H9 (cell line): Measurements from ENCODE around the gene LETMD1. TPM values are rescaled to one million over a fixed set of nuclear protein-coding genes. Genes with fewer than 3 reads are reported as not detected.
A peak's percentile ranks its signal among the peaks of the same experiment; 100 is the strongest.

Experiments used
- DNase-seq: peaks from one replicate; pipeline ENCODE4 v3.0.0-alpha.2; 2017
- H2AFZ ChIP-seq: one replicate; pipeline ENCODE4 v1.6.1; 2013; ENCODE audit warnings: mild to moderate bottlenecking, low read length, control low read depth, moderate library complexity
- H2AK5ac ChIP-seq: 2 replicates; pipeline ENCODE4 v1.6.1; 2013; ENCODE audit warnings: low read length, control low read depth, mixed read lengths; ENCODE audit not compliant: insufficient read length
- H2BK120ac ChIP-seq: one replicate; pipeline ENCODE4 v1.6.1; 2013; ENCODE audit warnings: low read depth, mild to moderate bottlenecking, low read length, control low read depth, inconsistent platforms; ENCODE audit not compliant: poor library complexity, severe bottlenecking
- H2BK12ac ChIP-seq: 2 replicates; pipeline ENCODE4 v1.6.1; 2013; ENCODE audit warnings: low read length, control low read depth, mixed read lengths, low read depth; ENCODE audit not compliant: insufficient read length
- H2BK15ac ChIP-seq: 2 replicates; pipeline ENCODE4 v1.6.1; 2013; ENCODE audit warnings: low read depth, low read length, control low read depth
- H2BK20ac ChIP-seq: one replicate; pipeline ENCODE4 v1.6.1; 2013; ENCODE audit warnings: low read depth, mild to moderate bottlenecking, low read length, control low read depth, inconsistent platforms; ENCODE audit not compliant: poor library complexity, severe bottlenecking
- H2BK5ac ChIP-seq: 2 replicates; pipeline ENCODE4 v1.6.1; 2013; ENCODE audit warnings: low read length, control low read depth, mixed read lengths; ENCODE audit not compliant: insufficient read length
- H3K14ac ChIP-seq: 2 replicates; pipeline ENCODE4 v1.6.1; 2013; ENCODE audit warnings: low read length, control low read depth; ENCODE audit not compliant: insufficient read depth
- H3K18ac ChIP-seq: 2 replicates; pipeline ENCODE4 v1.6.1; 2013; ENCODE audit warnings: low read depth, mild to moderate bottlenecking, mixed read lengths, low read length, control low read depth; ENCODE audit not compliant: insufficient read length
- H3K23ac ChIP-seq: 2 replicates; pipeline ENCODE4 v1.6.1; 2013; ENCODE audit warnings: low read length, control low read depth, mixed read lengths, low read depth; ENCODE audit not compliant: insufficient read length
- H3K23me2 ChIP-seq: 2 replicates; pipeline ENCODE4 v1.6.1; 2013; ENCODE audit warnings: low read depth, mild to moderate bottlenecking, mixed read lengths, low read length, control low read depth; ENCODE audit not compliant: insufficient read length, poor library complexity, severe bottlenecking
- H3K27ac ChIP-seq: 2 replicates; pipeline ENCODE4 v1.5.1; 2013; ENCODE audit warnings: low read length, control low read depth, mixed read lengths, low read depth; ENCODE audit not compliant: insufficient read length
- H3K27me3 ChIP-seq: 2 replicates; pipeline ENCODE4 v1.6.1; 2013; ENCODE audit warnings: low read length, control low read depth, inconsistent platforms; ENCODE audit not compliant: insufficient read depth
- H3K4ac ChIP-seq: 2 replicates; pipeline ENCODE4 v1.6.1; 2013; ENCODE audit warnings: low read depth, mild to moderate bottlenecking, control low read depth, inconsistent platforms, low read length, moderate library complexity
- H3K4me1 ChIP-seq: 2 replicates; pipeline ENCODE4 v1.6.1; 2013; ENCODE audit warnings: low read length, control low read depth, inconsistent platforms; ENCODE audit not compliant: insufficient read depth
- H3K4me2 ChIP-seq: 2 replicates; pipeline ENCODE4 v1.6.1; 2013; ENCODE audit warnings: low read length, control low read depth, mixed read lengths; ENCODE audit not compliant: insufficient read length, insufficient read depth
- H3K56ac ChIP-seq: 2 replicates; pipeline ENCODE4 v1.6.1; 2013; ENCODE audit warnings: low read depth, mild to moderate bottlenecking, mixed read lengths, low read length, control low read depth; ENCODE audit not compliant: insufficient read length
- H3K79me1 ChIP-seq: 2 replicates; pipeline ENCODE4 v1.6.1; 2013; ENCODE audit warnings: low read depth, mild to moderate bottlenecking, moderate library complexity, low read length, control low read depth, inconsistent platforms; ENCODE audit not compliant: insufficient read depth, poor library complexity, severe bottlenecking
- H3K79me2 ChIP-seq: 2 replicates; pipeline ENCODE4 v1.6.1; 2013; ENCODE audit warnings: low read length, control low read depth, inconsistent platforms; ENCODE audit not compliant: insufficient read depth
- H3K9ac ChIP-seq: 2 replicates; pipeline ENCODE4 v1.6.1; 2013; ENCODE audit warnings: low read length, control low read depth, mixed read lengths; ENCODE audit not compliant: insufficient read length; ENCODE audit errors: extremely low read depth
- H3K9me3 ChIP-seq: one replicate; pipeline ENCODE4 v1.6.1; 2013; ENCODE audit warnings: low read depth, low read length, inconsistent platforms; ENCODE audit not compliant: control insufficient read depth
- H3T11ph ChIP-seq: one replicate; pipeline ENCODE4 v1.6.1; 2013; ENCODE audit warnings: mild to moderate bottlenecking, low read length, control low read depth, inconsistent platforms
- H4K20me1 ChIP-seq: one replicate; pipeline ENCODE4 v1.6.1; 2013; ENCODE audit not compliant: control insufficient read depth, insufficient read length, insufficient read depth
- H4K5ac ChIP-seq: 2 replicates; pipeline ENCODE4 v1.6.1; 2013; ENCODE audit warnings: low read depth, mild to moderate bottlenecking, mixed read lengths, low read length, control low read depth; ENCODE audit not compliant: insufficient read length
- H4K8ac ChIP-seq: replicated peaks from 2 replicates; pipeline ENCODE4 v1.6.1; 2013; ENCODE audit warnings: low read length, control low read depth, mixed read lengths, low read depth; ENCODE audit not compliant: insufficient read length
- H4K91ac ChIP-seq: 2 replicates; pipeline ENCODE4 v1.6.1; 2013; ENCODE audit warnings: low read depth, mild to moderate bottlenecking, moderate library complexity, mixed read lengths, low read length, control low read depth; ENCODE audit not compliant: insufficient read length
- H3K27ac Mint-ChIP-seq, 3 experiments: 2 replicates in 2 of 3; 3 replicates in 1 of 3; pipeline ENCODE4 v1.8.0; 2020 to 2021; ENCODE audit warnings: mixed read lengths in 3 of 3, mild to moderate bottlenecking in 1 of 3, moderate library complexity in 1 of 3
- H3K27me3 Mint-ChIP-seq: 2 replicates; pipeline ENCODE4 v1.8.0; 2021; ENCODE audit warnings: low read depth, mild to moderate bottlenecking, moderate library complexity, mixed read lengths
- H3K36me3 Mint-ChIP-seq, 3 experiments: 2 replicates in 2 of 3; 3 replicates in 1 of 3; pipeline ENCODE4 v1.8.0; 2020 to 2021; ENCODE audit warnings: low read depth in 3 of 3, mixed read lengths in 3 of 3; ENCODE audit not compliant: insufficient read depth in 1 of 3
- H3K4me1 Mint-ChIP-seq, 2 experiments: 2 replicates each; pipeline ENCODE4 v1.8.0; 2020; ENCODE audit warnings: mixed read lengths in 2 of 2
- H3K4me3 Mint-ChIP-seq, 2 experiments: 2 replicates in 1 of 2; 3 replicates in 1 of 2; pipeline ENCODE4 v1.8.0; 2020 to 2021; ENCODE audit warnings: mild to moderate bottlenecking in 2 of 2, mixed read lengths in 2 of 2, moderate library complexity in 1 of 2
- H3K9me3 Mint-ChIP-seq, 2 experiments: 2 replicates in 1 of 2; 3 replicates in 1 of 2; pipeline ENCODE4 v1.8.0; 2020; ENCODE audit warnings: mild to moderate bottlenecking in 2 of 2, mixed read lengths in 2 of 2, moderate library complexity in 1 of 2
- CTCF ChIP-seq: fragments of 200-600 bp; sonication (generic); conservative IDR thresholded peaks from 3 replicates; pipeline ENCODE4 v1.8.0; 2021; ENCODE audit warnings: antibody characterized with exemption, mild to moderate bottlenecking
- WGBS: extraction: QIAGEN DNeasy Blood & Tissue Kit; methylation state at CpG from one replicate; pipeline ENCODE4 v1.1.7; 2013; ENCODE audit warnings: missing lambda C conversion rate, low lambda C conversion rate, mixed read lengths; ENCODE audit not compliant: insufficient read length; ENCODE audit errors: extremely low coverage; 5-methylcytosine and 5-hydroxymethylcytosine counted together
- total RNA-seq: library from RNA; stranded (reverse); gene quantifications from 2 replicates; pipeline ENCODE4 v1.2.1, GENCODE V29; 2021

Gene LETMD1
- total RNA-seq, 1 experiment from 2014 or later = 34.9 TPM

DNA sequence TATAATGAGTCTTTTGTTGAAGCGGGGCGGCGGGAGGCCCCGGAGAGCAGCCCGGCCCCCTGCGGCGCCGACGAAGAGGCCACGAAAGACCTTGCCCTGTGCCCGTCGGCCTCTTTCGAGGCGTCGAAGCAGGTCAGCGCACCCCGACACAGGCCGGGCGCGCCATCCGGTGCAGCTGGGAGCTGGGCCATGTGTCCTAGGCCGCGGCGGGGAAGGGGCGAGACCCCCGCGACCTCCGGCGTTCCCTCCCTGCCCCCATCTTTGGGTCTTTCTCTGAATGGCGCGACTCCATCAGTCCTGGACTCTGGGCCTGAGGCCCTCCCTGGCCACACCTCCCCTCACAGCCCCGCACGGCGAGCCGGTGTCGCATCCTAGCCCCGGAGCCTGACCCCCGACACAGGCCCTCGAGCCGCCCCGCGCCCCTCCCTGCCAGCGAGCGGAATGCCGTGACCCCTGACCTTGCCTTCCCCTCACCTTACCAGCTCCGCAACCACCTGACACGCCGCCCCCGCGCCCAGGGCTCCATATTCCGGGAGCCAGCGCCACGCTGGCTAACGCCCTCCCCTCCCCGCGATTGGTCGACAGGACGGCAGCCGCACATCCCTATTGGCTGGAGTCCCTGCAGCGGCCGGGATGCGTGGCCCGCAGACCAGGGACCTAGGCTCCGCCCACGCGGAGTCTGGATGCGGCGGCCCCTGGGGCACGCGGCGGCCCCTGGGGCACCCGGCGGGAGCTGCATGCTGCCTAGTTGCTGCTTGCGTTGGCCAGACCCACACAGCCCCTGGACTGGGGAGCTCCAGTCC, 22.1 kb upstream of the LETMD1 start, which contains the start of gene SLC11A2:
Gene SLC11A2 (minus strand): TSS at position 549 of the 803 bp plus-strand sequence. CDS start 15,656 bp downstream, outside the sequence.
- Histone ChIP-seq H3K4me2 (peak within 1 kb of the TSS; percentile 92), H2BK5ac (no peak within 1 kb of the TSS), H3K23ac (no peak within 1 kb of the TSS), H2AFZ (no peak within 1 kb of the TSS), H3K23me2 (peaks cover 5% of the 10 kb centered on the region), H3K56ac (no peak within 1 kb of the TSS), H3K9me3 (no peaks in the 10 kb centered on the region), H4K5ac (no peak within 1 kb of the TSS), H3K18ac (peak within 1 kb of the TSS; percentile 94), H3K9ac (peak within 1 kb of the TSS; percentile 76), H3T11ph (no peak within 1 kb of the TSS), H2BK120ac (no peak within 1 kb of the TSS), H3K27ac (peak within 1 kb of the TSS; percentile 25), H3K79me2 (peaks cover 7% of the 10 kb centered on the region), H3K14ac (peak within 1 kb of the TSS; percentile 97), H2BK15ac (no peak within 1 kb of the TSS; the same call in 1 of the 2 replicates), H3K79me1 (no peaks in the 10 kb centered on the region), H4K20me1 (no peaks in the 10 kb centered on the region), H3K4me1 (peaks cover 3% of the 10 kb centered on the region; the same call in 1 of the 2 replicates), H4K8ac (no peak within 1 kb of the TSS), H4K91ac (no peak within 1 kb of the TSS), H2BK12ac (no peak within 1 kb of the TSS), H3K27me3 (no peaks in the 10 kb centered on the region), H2BK20ac (no peak within 1 kb of the TSS), H2AK5ac (no peak within 1 kb of the TSS), H3K4ac (no peak within 1 kb of the TSS)
- H3K27ac Mint-ChIP-seq = peak within 1 kb of the TSS; percentile 95 to 97 (median 95)
- TF ChIP-seq CTCF = peak; percentile 15; the same call in 1 of the 3 replicates
- DNase-seq = peak; percentile 99
- no peaks in the 10 kb centered on the region for H3K36me3 Mint-ChIP-seq
- no peaks in the 10 kb centered on the region for H3K9me3 Mint-ChIP-seq
- WGBS = no CpG with 5 or more reads among the region's 74 CpGs
- H3K27me3 Mint-ChIP-seq = peaks cover 4% of the 10 kb centered on the region
- H3K4me1 Mint-ChIP-seq = peaks cover 50% of the 10 kb centered on the region in 2 experiments
- H3K4me3 Mint-ChIP-seq = peak within 1 kb of the TSS; percentile 78 to 92
